Measurements from ENCODE around the gene ITIH5. TPM values are rescaled to one million over a fixed set of nuclear protein-coding genes. Genes with fewer than 3 reads are reported as not detected.

Gene ITIH5
- total and polyA plus RNA-seq, 2 donors (not counting 1 experiment from before 2014, with no cell fraction given): not detected

- H3K9me3 ChIP-seq (ENCODE audit: control extremely low read depth in 1 of 3, control insufficient read depth in 2 of 3, insufficient read depth in 1 of 3, low read length in 2 of 3): no peaks in the 10 kb centered on the region
- H3K9ac ChIP-seq (ENCODE audit: low read length): no peak overlapping the region
- no peaks in the 10 kb centered on the region for H3K27me3 ChIP-seq (replicated peaks in 1 of 4; ENCODE audit: control extremely low read depth in 1 of 4, control insufficient read depth in 3 of 4, insufficient read depth in 4 of 4, low read length in 3 of 4)
- no peaks in the 10 kb centered on the region for H3K9me3 Mint-ChIP-seq (ENCODE audit: insufficient read depth)
- no peak overlapping the region for H3K27ac ChIP-seq (ENCODE audit: low read length in 2 of 2)
- no peak overlapping the region for H3K27ac Mint-ChIP-seq
- DNase-seq: no peak
- POLR2A ChIA-PET: no interaction called here
- whole genome bisulfite sequencing (ENCODE audit: insufficient coverage): 100% methylated on average over 4 of the region's 4 CpGs
- ATAC-seq (ENCODE audit: low read depth): no peak
- CTCF ChIA-PET: no interaction called here
- no peaks in the 10 kb centered on the region for H3K36me3 ChIP-seq (replicated peaks in 1 of 2; ENCODE audit: control extremely low read depth in 1 of 2, control insufficient read depth in 1 of 2, extremely low read depth in 1 of 2, insufficient read depth in 2 of 2, low read length in 1 of 2)
- H3K4me3 Mint-ChIP-seq: no peak overlapping the region
- H4K20me1 ChIP-seq (ENCODE audit: control insufficient read depth, insufficient read depth, low read length, poor library complexity, severe bottlenecking): no peaks in the 10 kb centered on the region
- no peaks in the 10 kb centered on the region for H3K4me1 Mint-ChIP-seq
- H2AFZ ChIP-seq (ENCODE audit: insufficient read depth, low read depth, low read length, poor library complexity, severe bottlenecking): no peak overlapping the region
- no peak overlapping the region for H3K4me3 ChIP-seq (ENCODE audit: control extremely low read depth in 1 of 5, extremely low read depth in 1 of 5, insufficient read depth in 1 of 5, low read depth in 2 of 5, low read length in 4 of 5)
- intact Hi-C loops (cut with micrococcal nuclease): no loop called here
- TF ChIP-seq EZH2 (IDR thresholded peaks at IDR 0.05; ENCODE audit: borderline replicate concordance, insufficient read depth, low read depth, low read length, poor library complexity, severe bottlenecking) (no peak), CTCF (IDR thresholded peaks at IDR 0.05) (no peak)
- H3K79me2 ChIP-seq (ENCODE audit: control insufficient read depth, insufficient read depth, low read length): no peaks in the 10 kb centered on the region
- no peaks in the 10 kb centered on the region for H3K4me1 ChIP-seq (ENCODE audit: control insufficient read depth in 2 of 2, insufficient read depth in 2 of 2, low read length in 2 of 2)
- peaks cover 4% of the 10 kb centered on the region for H3K27me3 Mint-ChIP-seq
- H3K4me2 ChIP-seq (replicated peaks; ENCODE audit: low read depth, low read length, poor library complexity, severe bottlenecking): no peak overlapping the region
Observed at GRCh38 chr10:7593905-7594304, 72.9 kb downstream of the ITIH5 start.

- CTCF ChIA-PET: no interaction called here
- Histone ChIP-seq H3K4me2 (replicated peaks; ENCODE audit: low read depth, low read length, poor library complexity, severe bottlenecking) (no peak overlapping the region), H3K27me3 (replicated peaks in 1 of 4; ENCODE audit: control extremely low read depth in 1 of 4, control insufficient read depth in 3 of 4, insufficient read depth in 4 of 4, low read length in 3 of 4) (no peaks in the 10 kb centered on the region), H3K4me3 (ENCODE audit: control extremely low read depth in 1 of 5, extremely low read depth in 1 of 5, insufficient read depth in 1 of 5, low read depth in 2 of 5, low read length in 4 of 5) (no peak overlapping the region), H2AFZ (ENCODE audit: insufficient read depth, low read depth, low read length, poor library complexity, severe bottlenecking) (no peak overlapping the region), H3K9me3 (ENCODE audit: control extremely low read depth in 1 of 3, control insufficient read depth in 2 of 3, insufficient read depth in 1 of 3, low read length in 2 of 3) (no peaks in the 10 kb centered on the region), H4K20me1 (ENCODE audit: control insufficient read depth, insufficient read depth, low read length, poor library complexity, severe bottlenecking) (no peaks in the 10 kb centered on the region), H3K9ac (ENCODE audit: low read length) (no peak overlapping the region), H3K36me3 (replicated peaks in 1 of 2; ENCODE audit: control extremely low read depth in 1 of 2, control insufficient read depth in 1 of 2, extremely low read depth in 1 of 2, insufficient read depth in 2 of 2, low read length in 1 of 2) (no peaks in the 10 kb centered on the region), H3K4me1 (ENCODE audit: control insufficient read depth in 2 of 2, insufficient read depth in 2 of 2, low read length in 2 of 2) (no peaks in the 10 kb centered on the region), H3K79me2 (ENCODE audit: control insufficient read depth, insufficient read depth, low read length) (no peaks in the 10 kb centered on the region), H3K27ac (ENCODE audit: low read length in 2 of 2) (no peak overlapping the region)
- no peaks in the 10 kb centered on the region for H3K9me3 Mint-ChIP-seq (ENCODE audit: insufficient read depth)
- DNase-seq: no peak
- TF ChIP-seq EZH2 (IDR thresholded peaks at IDR 0.05; ENCODE audit: borderline replicate concordance, insufficient read depth, low read depth, low read length, poor library complexity, severe bottlenecking) (no peak), CTCF (IDR thresholded peaks at IDR 0.05) (no peak)
- intact Hi-C loops (cut with micrococcal nuclease): no loop called here
- H3K4me1 Mint-ChIP-seq: no peaks in the 10 kb centered on the region
- no peak for ATAC-seq (ENCODE audit: low read depth)
- POLR2A ChIA-PET: no interaction called here
- WGBS (ENCODE audit: insufficient coverage): 95% methylated on average over 4 of the region's 4 CpGs
- H3K27me3 Mint-ChIP-seq: peaks cover 7% of the 10 kb centered on the region
- no peak overlapping the region for H3K4me3 Mint-ChIP-seq
- H3K27ac Mint-ChIP-seq: no peak overlapping the region
Observed at GRCh38 chr10:7593063-7593462, 73.7 kb downstream of the ITIH5 start.
